ENCODE results near the gene CSTF3.
"Not testable (repeated sequence)": the region's sequence is repeated elsewhere in the genome, so short reads cannot be mapped to it uniquely, and the experiment has no call there.

Gene CSTF3

GRCh38 chr11:33125025-33125424, 36.3 kb downstream of the CSTF3 start:
- no peak overlapping the region for H3K4me3 ChIP-seq
- DNase-seq (ENCODE audit: low spot score) = no peak
- TF ChIP-seq CTCF (IDR thresholded peaks at IDR 0.05) = no peak
- no peak overlapping the region for H3K27ac ChIP-seq

GRCh38 chr11:33122696-33123095, 38.6 kb downstream of the CSTF3 start:
- DNase-seq (ENCODE audit: low spot score); H3K4me3 ChIP-seq; H3K27ac ChIP-seq: not testable (repeated sequence)

- H3K4me3 ChIP-seq = no peak overlapping the region
- DNase-seq (ENCODE audit: low spot score) = no peak
- TF ChIP-seq CTCF (IDR thresholded peaks at IDR 0.05) = no peak
- H3K27ac ChIP-seq = no peak overlapping the region
Observed at GRCh38 chr11:33116535-33116934, 44.7 kb downstream of the CSTF3 start.

GRCh38 chr11:33110083-33110482, 51.2 kb downstream of the CSTF3 start:
- no peak for TF ChIP-seq CTCF (IDR thresholded peaks at IDR 0.05)
- no peak for DNase-seq (ENCODE audit: low spot score)
- no peak overlapping the region for H3K27ac ChIP-seq
- no peak overlapping the region for H3K4me3 ChIP-seq

- Histone ChIP-seq H3K4me3 (no peak overlapping the region), H3K27ac (no peak overlapping the region)
- no peak for TF ChIP-seq CTCF (IDR thresholded peaks at IDR 0.05)
- no peak for DNase-seq (ENCODE audit: low spot score)
Observed at GRCh38 chr11:33109294-33109895, 51.9 kb downstream of the CSTF3 start.

- TF ChIP-seq CTCF (IDR thresholded peaks at IDR 0.05) = no peak
- Histone ChIP-seq H3K4me3 (no peak overlapping the region), H3K27ac (no peak overlapping the region)
- no peak for DNase-seq (ENCODE audit: low spot score)
Observed at GRCh38 chr11:33103836-33104235, 57.4 kb downstream of the CSTF3 start.

- Histone ChIP-seq H3K27ac (no peak overlapping the region), H3K4me3 (no peak overlapping the region)
- no peak for DNase-seq (ENCODE audit: low spot score)
- TF ChIP-seq CTCF (IDR thresholded peaks at IDR 0.05) = no peak
Observed at GRCh38 chr11:33094157-33094556, 67.1 kb downstream of the CSTF3 start.

- no peak for DNase-seq (ENCODE audit: low spot score)
- Histone ChIP-seq H3K4me3 (no peak overlapping the region), H3K27ac (no peak overlapping the region)
- TF ChIP-seq CTCF (IDR thresholded peaks at IDR 0.05) = no peak
Observed at GRCh38 chr11:33089776-33090175, 71.5 kb downstream of the CSTF3 start.
